H4 (cell line): Measurements from ENCODE around the gene COLEC12. TPM values are rescaled to one million over a fixed set of nuclear protein-coding genes. Genes with fewer than 3 reads are reported as not detected.
A peak's percentile ranks its signal among the peaks of the same experiment; 100 is the strongest.

Experiments used
- DNase-seq: peaks from one replicate; pipeline ENCODE4 v3.0.0-alpha.2; 2015; ENCODE audit warnings: low spot score
- total RNA-seq: library from RNA; depleted of rRNA; stranded (reverse); fragments of >200 nt; shearing (Covaris generic); gene quantifications from 2 replicates; pipeline ENCODE4 v1.2.3, GENCODE V29; 2014

COLEC12 gene
- total RNA-seq, 1 experiment from 2014 or later, result 41.9 TPM

- no peak for DNase-seq
Observed at GRCh38 chr18:446941-447560, 53.5 kb downstream of the COLEC12 start.

DNA sequence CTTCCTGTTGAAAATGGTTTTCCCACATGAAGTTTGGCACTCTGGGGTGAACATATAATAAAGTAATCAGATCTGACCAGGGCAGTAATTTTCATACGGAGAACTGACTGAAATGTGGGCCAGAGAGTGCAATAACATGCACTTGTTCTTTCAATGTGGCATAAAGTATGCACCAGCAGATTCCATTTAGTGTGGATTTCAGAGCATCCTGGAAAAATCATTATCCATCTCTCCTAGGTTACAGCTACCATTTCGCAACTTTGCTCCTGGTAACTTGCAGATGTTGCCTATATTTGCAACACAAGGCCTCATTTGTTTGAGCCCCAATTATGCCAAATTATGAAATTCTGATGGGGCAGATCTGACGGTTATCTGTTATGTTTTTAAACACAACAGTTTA lies 55.4 kb downstream of the COLEC12 start:
- no peak for DNase-seq

DNA sequence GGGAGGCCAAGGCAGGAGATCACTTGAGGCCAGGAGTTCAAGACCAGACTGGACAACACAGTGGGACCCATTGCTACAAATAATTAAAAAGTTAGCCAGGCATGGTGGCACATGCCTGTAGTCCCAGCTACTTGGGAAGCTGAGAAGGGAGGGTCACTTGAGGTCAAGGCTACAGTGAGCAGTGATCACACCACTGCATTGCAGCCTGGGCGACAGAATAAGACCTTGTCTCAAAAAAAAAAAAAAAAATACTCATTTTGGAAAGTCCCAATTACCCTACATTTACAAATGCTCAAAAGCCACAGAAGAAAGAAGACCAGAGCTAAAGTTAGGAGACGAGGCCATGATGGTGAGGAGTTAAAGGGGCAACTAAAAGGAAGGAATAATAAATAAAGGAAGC lies 61.9 kb downstream of the COLEC12 start:
- no peak for DNase-seq

- no peak for DNase-seq
Observed at GRCh38 chr18:435940-436339, 64.6 kb downstream of the COLEC12 start.

DNA sequence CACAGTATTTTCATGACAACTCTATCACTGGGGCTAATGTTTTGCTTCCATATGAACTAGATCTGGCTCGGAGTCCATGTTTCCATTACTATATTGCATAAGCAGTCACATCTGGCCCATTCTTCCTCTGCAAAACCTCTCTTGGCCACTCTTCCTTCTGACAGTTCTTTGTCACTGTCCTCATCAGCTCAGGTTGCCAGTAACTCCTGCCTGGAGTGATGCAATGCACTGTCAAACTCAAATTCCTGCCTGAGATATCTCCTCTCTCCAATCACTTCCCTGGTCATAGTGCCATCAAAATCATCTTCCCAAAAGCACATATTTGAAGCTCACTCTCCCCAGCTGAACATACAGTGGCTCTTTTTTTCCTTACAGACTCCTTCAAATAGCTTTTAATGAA lies 66.1 kb downstream of the COLEC12 start:
- no peak for DNase-seq

- DNase-seq, result no peak
Observed at GRCh38 chr18:433960-434359, 66.5 kb downstream of the COLEC12 start.

GRCh38 chr18:433298-433697 lies 67.2 kb downstream of the COLEC12 start:
- no peak for DNase-seq

- no peak for DNase-seq
Observed at GRCh38 chr18:432791-433190, 67.7 kb downstream of the COLEC12 start.

GRCh38 chr18:429030-429429 lies 71.5 kb downstream of the COLEC12 start:
- no peak for DNase-seq

DNA sequence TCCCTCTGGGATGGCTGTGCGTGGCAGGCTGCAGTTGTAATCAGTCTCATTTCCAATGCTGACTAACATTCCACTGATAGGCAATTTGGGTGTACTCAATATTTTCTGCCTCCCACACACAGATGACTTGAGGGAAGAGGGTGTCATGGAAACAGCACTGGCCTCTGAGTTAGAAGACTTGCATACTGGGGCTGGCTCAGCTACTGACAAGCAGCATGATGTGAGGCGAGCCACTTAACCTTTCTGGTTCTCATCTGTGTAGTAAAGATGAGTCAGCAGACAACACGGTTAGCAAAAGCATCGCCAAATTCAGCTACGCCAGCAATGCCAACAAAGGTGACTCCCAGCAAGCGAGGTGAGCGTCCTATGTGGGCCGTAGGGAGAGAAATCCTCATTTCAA lies 73.5 kb downstream of the COLEC12 start:
- DNase-seq, result no peak

- DNase-seq, result no peak
Observed at GRCh38 chr18:425106-425745, 75.3 kb downstream of the COLEC12 start.

DNA sequence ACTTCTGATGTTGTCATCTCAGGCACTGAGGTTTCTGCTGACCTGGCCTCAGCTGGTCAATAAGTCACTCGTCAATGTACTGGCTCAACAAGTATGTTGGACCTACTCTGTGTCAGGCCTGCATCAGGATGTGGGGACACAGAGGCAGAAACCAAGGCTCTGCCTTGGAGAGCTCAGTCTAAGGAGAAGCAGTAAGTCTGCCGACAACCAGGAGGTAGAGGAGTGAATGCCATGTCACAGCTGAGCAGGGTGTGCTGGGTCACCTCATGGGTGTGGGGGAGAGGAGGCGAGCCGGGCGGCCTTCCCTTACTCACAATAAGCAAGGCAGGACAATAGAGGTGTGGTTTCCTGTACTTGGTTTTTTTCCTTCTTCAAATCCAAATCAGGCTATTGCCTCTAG lies 75.8 kb downstream of the COLEC12 start:
- DNase-seq, result no peak

DNA sequence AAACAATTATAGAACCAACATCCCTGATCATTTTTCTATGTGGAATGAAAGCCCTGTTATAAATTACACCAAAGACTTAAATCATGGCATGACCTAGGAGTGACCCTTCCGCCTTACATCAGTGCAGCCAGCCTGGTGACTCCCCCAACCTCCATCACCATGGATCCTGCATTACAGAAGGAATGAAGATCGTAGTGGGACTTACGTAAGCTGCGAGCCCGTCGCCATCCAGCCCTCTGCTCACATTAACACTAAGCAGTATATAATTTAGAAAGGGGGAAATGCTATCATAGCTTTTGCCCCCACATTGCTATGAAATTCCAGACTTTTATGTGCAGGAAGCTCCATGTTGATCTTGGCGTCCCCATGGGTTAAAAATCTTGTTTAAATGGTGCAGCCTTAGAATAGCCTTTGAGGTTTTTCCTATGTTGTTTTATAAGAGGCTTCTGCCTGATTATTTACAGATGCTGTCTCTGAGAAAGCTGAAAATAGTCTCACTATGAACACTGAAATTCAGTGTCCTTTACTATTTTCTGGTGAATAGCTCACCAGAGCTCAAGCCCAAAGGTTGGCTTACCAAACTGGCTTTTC lies 76.3 kb downstream of the COLEC12 start:
- no peak for DNase-seq

DNA sequence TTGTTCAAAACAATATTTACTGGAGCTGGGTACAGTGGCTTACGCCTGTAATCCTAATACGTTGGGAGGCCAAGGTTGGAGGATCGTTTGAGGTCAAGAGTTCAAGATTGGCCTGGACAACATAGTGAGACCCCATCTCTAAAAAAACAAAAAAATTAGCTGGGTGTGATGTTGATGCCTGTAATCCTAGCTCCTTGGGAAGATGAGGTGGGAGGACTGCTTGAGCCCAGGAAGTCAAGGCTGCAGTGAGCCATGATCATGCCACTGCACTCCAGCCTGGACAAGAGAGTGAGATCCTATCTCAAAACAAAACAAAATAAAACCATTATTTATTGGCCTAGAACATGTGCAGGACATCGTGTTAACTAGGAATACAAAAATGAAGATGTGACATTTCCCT lies 77.5 kb downstream of the COLEC12 start:
- DNase-seq, result no peak

DNA sequence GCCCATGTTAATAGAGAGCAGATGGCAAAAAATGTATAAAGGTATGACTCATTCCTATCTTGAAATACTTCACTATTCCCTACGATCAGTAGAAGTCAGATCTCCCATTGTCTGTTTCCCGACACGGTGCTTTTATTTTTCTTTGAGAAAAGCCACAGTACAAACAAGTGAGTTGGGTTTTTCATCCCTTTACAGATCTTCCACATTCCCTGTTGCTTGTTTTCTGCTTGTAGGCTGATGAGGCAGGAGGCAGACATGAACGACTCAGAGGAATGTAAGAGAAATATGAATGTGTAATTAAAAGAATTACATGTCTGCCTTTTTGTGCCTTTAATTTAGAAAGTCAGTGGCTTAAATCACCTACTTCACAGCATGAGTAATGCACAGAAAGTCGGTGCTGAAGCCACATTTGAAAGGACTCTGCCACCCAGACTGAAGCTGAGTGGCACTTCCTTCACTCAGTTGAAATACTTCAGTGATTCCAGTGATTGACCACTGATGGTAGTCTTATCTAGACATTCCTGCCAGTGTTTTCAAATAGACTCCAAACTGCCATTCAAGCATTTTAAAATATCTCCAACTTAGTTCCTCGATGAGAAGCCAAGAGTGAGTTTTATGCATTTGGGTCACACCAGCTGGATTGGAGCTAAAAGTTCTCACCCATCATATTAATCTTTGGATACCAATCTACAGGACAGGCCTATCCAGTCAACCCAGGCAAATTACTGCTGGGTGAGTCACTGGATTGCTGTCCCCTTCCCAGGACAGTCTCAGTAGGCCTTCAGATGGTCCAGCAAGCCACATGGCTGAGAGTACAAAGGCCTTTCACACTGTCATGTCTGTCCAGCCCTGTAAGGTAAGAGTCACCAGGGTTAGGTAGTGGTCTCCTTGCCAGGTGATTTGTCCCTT lies 79.0 kb downstream of the COLEC12 start:
- peak; percentile 23 for DNase-seq

GRCh38 chr18:420661-421246 lies 79.7 kb downstream of the COLEC12 start:
- no peak for DNase-seq

- DNase-seq, result no peak
Observed at GRCh38 chr18:419541-420175, 80.8 kb downstream of the COLEC12 start.

DNA sequence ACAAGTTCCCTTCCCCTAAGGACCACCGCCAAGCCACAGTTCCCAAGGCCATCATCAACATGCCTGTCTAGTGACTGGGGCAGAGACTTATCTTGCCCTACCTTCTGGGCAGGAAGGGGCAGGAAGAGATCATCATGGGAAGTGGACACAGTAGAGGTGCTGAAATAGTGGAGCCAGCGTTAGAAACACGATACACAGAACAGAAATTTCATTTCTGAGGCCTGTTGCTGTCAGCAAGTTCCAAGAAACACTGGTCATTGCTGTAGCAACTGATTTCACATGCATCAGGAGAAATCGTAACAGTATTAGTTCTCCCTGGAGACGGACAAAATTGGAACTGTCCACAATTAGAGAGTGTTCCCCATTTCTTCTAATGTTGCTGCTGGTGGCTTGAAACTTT lies 83.0 kb downstream of the COLEC12 start:
- DNase-seq, result no peak

GRCh38 chr18:416930-417329 lies 83.6 kb downstream of the COLEC12 start:
- DNase-seq, result no peak

- peak; percentile 60 for DNase-seq
Observed at GRCh38 chr18:415617-416612, 84.6 kb downstream of the COLEC12 start.
